C4-2B (cell line): ENCODE results near the gene LRP1B.
A peak's percentile ranks its signal among the peaks of the same experiment; 100 is the strongest.

Experiments
- H3K27ac ChIP-seq: fragments of 450-650 bp; 2 replicates; pipeline ENCODE4 v1.5.1; 2017
- ZFX ChIP-seq: fragments of 450-650 bp; IDR thresholded peaks from 2 replicates; pipeline ENCODE4 v1.6.1; 2017
- TF ChIP-seq, protein P1 (sequence below): fragments of 450-650 bp; conservative IDR thresholded peaks from 2 replicates; pipeline ENCODE4 v1.5.1; 2017; ENCODE audit warnings: mild to moderate bottlenecking

LRP1B gene

DNA sequence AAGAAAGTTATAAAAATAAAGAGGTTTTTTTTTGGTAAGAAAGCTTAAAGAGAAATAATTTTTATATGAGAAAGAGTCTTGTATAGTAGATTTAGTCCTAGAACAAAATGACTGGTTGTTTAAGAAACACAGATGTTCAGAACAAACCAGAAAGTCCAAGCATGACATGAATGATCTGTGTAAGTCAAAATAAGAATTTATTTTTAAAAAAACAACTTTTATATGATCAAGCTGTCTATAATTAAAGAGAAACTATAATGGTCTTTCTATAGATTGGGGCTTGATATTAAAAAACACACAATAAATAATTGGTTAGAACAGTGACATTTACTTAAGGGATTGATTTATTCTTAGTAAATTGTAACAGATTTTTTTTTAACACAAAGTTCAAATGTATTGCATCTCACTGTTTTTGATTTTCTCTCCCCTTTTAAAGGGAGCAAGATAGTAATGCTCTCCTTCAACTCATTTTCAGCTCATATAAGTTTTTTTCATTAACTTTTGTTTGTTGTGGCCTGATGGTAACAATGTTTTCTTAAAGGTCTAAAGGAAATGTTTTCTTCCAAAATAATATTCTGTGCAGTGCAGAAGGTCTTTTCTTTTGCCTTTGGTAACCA lies 1256.8 kb downstream of the LRP1B start:
- H3K27ac ChIP-seq = no peak overlapping the region
- no peak for TF ChIP-seq ZFX
- TF ChIP-seq, protein P1, sequence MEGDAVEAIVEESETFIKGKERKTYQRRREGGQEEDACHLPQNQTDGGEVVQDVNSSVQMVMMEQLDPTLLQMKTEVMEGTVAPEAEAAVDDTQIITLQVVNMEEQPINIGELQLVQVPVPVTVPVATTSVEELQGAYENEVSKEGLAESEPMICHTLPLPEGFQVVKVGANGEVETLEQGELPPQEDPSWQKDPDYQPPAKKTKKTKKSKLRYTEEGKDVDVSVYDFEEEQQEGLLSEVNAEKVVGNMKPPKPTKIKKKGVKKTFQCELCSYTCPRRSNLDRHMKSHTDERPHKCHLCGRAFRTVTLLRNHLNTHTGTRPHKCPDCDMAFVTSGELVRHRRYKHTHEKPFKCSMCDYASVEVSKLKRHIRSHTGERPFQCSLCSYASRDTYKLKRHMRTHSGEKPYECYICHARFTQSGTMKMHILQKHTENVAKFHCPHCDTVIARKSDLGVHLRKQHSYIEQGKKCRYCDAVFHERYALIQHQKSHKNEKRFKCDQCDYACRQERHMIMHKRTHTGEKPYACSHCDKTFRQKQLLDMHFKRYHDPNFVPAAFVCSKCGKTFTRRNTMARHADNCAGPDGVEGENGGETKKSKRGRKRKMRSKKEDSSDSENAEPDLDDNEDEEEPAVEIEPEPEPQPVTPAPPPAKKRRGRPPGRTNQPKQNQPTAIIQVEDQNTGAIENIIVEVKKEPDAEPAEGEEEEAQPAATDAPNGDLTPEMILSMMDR = no peak

DNA sequence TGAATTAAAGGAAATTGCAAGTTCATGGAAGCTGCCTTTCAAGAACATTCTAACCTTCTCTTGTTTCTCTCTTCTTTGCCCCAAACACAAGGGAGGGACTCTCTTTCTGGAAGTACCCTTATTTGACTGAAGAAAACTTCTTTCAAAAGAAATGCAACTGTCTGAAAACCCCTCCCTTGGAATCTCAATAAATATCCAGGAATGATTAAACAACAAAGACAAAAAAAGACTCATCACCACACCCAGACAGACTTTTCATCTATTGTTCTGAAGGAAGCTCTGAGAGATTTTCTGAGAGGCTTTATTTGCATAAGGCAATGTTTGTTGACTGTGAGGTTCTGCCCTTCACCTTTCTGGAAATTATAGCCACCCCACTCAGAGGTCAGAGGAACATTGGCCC lies 1260.9 kb downstream of the LRP1B start:
- TF ChIP-seq, protein P1 = no peak
- no peak for TF ChIP-seq ZFX
- no peak overlapping the region for H3K27ac ChIP-seq

DNA sequence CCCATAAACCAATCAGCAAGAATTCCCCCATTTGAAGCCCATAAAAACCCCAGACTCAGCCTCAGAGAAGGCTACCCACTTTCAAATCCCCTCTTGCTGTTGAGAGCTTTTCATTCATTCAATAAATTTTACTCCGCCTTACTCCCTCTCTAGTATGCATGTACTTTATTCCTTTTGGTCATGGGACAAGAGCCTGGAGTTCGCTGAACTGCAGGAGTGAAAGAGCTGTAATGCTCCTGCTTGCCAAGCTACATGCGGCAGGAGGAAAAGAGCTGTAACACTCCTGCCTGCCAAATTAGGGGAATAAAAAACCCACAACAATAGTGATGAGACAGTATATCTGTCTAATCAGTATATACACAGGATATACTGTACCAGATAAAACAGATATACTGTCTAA lies 1261.7 kb downstream of the LRP1B start:
- TF ChIP-seq, protein P1 = no peak
- no peak for TF ChIP-seq ZFX
- no peak overlapping the region for H3K27ac ChIP-seq

DNA sequence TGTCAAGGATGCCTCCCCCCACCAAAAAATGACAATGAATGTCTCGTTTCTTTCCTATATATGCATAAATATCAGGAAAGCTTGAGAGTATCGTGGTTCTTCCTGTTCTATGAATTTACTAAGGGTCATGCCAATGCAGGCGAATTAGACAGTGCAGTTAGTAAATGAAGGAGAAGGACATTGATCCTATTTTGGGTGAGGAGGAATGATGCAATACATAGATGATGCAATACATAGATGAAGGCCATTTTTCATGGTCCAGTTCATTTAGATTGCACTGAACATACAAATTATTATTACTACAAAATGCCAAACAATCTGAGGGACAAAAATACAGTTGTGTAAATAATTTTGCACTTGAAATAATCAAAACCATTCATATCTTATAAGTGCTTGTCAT lies 1265.0 kb downstream of the LRP1B start:
- no peak overlapping the region for H3K27ac ChIP-seq
- no peak for TF ChIP-seq ZFX
- TF ChIP-seq, protein P1 = no peak

DNA sequence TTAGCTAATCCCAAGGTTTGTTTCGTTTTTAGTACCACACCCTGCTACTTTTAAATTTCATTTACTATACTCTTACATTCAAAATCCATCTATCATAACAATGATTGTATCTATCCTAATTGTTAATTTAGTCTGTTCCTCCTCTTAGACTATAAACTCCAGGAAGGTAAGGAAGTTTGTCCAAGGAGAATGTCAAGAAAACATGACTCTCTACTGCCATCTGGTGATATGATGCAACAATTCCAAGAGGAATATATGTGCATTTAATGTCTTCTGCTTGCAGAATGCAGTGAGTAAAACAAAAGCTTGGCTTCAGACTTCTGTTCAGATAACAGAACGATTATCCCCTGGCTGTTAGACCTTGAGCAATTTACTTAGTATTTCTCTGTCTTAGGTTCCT lies 1267.1 kb downstream of the LRP1B start:
- H3K27ac ChIP-seq = no peak overlapping the region
- TF ChIP-seq ZFX = no peak
- TF ChIP-seq, protein P1 = peak; percentile 58

DNA sequence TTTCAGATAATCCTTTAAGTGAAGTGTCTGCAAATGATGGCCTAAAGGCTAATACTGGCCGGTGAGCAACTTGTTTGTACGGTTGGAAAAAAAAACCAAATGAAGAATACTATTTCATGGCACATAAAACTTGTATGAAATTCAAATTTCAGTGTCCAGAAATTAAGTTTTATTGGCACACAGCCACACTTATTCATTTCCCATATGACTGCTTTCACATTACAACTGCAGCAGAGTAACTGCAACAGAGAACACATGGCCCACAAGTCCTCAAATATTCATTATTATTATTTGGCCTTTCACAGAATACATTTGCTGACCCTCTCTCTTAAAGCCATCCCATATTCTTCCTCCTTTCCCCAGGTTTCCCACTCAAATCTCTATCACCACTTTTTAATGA lies 1268.6 kb downstream of the LRP1B start:
- TF ChIP-seq, protein P1 = no peak
- no peak for TF ChIP-seq ZFX
- no peak overlapping the region for H3K27ac ChIP-seq

DNA sequence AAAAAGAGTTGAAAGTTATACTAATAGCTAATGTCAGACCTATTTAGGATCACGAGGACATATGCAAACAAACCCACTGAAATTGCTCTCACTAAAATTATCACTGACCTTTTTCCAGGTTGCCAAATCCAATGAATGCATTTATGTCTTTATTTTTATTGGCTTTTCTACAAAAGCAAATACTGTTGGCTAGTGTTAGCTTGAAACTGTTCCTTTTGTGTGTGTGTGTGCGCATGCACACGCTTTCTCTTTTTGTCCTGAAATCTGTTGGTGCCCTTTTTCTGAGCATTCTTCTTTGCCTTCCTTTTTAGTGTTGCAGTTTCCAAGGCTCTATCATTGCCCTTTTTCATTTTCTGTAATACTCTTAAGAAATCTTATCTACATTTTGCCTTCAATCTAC lies 1269.2 kb downstream of the LRP1B start:
- TF ChIP-seq ZFX = no peak
- H3K27ac ChIP-seq = no peak overlapping the region

DNA sequence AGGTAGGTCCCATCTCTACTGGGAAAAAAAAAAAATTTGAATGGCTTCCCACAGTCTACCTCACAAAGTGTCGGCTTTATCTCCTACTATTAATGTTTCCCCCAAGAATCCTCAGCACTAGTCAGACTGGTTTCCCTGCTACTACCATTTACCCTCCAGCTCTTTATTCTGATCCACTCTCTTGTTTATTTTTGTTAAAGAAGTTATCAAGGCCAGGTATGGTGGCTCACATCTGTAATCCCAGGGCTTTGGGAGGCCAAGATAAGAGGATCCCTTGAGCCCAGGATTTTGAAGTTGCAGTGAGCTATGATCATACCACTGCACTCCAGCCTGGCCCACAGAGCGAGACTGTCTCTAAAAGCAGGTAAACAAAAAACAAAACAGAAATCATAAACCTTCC lies 1275.3 kb downstream of the LRP1B start:
- TF ChIP-seq, protein P1 = no peak
- TF ChIP-seq ZFX = no peak
- no peak overlapping the region for H3K27ac ChIP-seq
